ENCODE measurements around the gene TGFBR2.

The TGFBR2 gene

GRCh38 chr3:30567139-30567753 is 39.2 kb upstream of the TGFBR2 start:
- no peaks in the 10 kb centered on the region for H3K27me3 ChIP-seq (ENCODE audit: insufficient read depth, poor library complexity, severe bottlenecking)
- TF ChIP-seq, protein P1, sequence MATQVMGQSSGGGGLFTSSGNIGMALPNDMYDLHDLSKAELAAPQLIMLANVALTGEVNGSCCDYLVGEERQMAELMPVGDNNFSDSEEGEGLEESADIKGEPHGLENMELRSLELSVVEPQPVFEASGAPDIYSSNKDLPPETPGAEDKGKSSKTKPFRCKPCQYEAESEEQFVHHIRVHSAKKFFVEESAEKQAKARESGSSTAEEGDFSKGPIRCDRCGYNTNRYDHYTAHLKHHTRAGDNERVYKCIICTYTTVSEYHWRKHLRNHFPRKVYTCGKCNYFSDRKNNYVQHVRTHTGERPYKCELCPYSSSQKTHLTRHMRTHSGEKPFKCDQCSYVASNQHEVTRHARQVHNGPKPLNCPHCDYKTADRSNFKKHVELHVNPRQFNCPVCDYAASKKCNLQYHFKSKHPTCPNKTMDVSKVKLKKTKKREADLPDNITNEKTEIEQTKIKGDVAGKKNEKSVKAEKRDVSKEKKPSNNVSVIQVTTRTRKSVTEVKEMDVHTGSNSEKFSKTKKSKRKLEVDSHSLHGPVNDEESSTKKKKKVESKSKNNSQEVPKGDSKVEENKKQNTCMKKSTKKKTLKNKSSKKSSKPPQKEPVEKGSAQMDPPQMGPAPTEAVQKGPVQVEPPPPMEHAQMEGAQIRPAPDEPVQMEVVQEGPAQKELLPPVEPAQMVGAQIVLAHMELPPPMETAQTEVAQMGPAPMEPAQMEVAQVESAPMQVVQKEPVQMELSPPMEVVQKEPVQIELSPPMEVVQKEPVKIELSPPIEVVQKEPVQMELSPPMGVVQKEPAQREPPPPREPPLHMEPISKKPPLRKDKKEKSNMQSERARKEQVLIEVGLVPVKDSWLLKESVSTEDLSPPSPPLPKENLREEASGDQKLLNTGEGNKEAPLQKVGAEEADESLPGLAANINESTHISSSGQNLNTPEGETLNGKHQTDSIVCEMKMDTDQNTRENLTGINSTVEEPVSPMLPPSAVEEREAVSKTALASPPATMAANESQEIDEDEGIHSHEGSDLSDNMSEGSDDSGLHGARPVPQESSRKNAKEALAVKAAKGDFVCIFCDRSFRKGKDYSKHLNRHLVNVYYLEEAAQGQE (IDR thresholded peaks at IDR 0.05; ENCODE audit: insufficient replicate concordance, low read depth) = no peak
- TF ChIP-seq GABPA (IDR thresholded peaks at IDR 0.05; ENCODE audit: low read depth) (no peak), SPI1 (IDR thresholded peaks at IDR 0.05; ENCODE audit: borderline replicate concordance, low read depth) (no peak), CTCF (IDR thresholded peaks at IDR 0.05; ENCODE audit: insufficient read depth, low read length) (no peak), POLR2AphosphoS5 (IDR thresholded peaks at IDR 0.05; ENCODE audit: low read depth) (no peak)
- no peak overlapping the region for H3K4me3 ChIP-seq (replicated peaks; ENCODE audit: insufficient read depth, low read length)
- no peak overlapping the region for H3K27ac ChIP-seq (replicated peaks)
- no peak for DNase-seq (ENCODE audit: low read depth in 1 of 2, low spot score in 1 of 2)

DNA sequence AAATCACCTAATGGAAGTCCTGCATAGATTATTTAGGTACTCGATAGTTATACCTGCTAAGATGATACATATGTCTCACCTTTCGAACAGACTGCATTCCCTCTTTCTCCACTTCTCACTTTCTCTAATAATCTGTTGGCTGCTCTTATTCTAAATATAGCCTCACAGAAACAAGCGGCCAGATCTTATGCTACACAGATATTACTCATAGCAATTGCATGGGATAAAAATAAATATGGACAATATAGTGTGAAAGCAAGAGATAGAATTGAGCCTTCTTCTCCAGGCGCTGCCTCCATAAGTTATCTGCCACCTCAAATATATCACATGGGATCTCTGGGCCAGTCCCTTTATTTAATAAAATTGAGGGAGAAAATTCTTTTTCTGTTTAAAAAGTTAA is 29.5 kb upstream of the TGFBR2 start:
- no peak overlapping the region for H3K4me3 ChIP-seq (replicated peaks; ENCODE audit: insufficient read depth, low read length)
- TF ChIP-seq, protein P1 (IDR thresholded peaks at IDR 0.05; ENCODE audit: insufficient replicate concordance, low read depth) = no peak
- TF ChIP-seq SPI1 (IDR thresholded peaks at IDR 0.05; ENCODE audit: borderline replicate concordance, low read depth) = no peak
- no peak for TF ChIP-seq CTCF (IDR thresholded peaks at IDR 0.05; ENCODE audit: insufficient read depth, low read length)
- no peak for TF ChIP-seq POLR2AphosphoS5 (IDR thresholded peaks at IDR 0.05; ENCODE audit: low read depth)
- TF ChIP-seq GABPA (IDR thresholded peaks at IDR 0.05; ENCODE audit: low read depth) = no peak
- no peaks in the 10 kb centered on the region for H3K27me3 ChIP-seq (ENCODE audit: insufficient read depth, poor library complexity, severe bottlenecking)
- no peak for DNase-seq (ENCODE audit: low read depth in 1 of 2, low spot score in 1 of 2)
- no peak overlapping the region for H3K27ac ChIP-seq (replicated peaks)

GRCh38 chr3:30577788-30578187 is 28.6 kb upstream of the TGFBR2 start:
- no peak for DNase-seq (ENCODE audit: low read depth in 1 of 2, low spot score in 1 of 2)
- no peaks in the 10 kb centered on the region for H3K27me3 ChIP-seq (ENCODE audit: insufficient read depth, poor library complexity, severe bottlenecking)
- TF ChIP-seq, protein P1 (IDR thresholded peaks at IDR 0.05; ENCODE audit: insufficient replicate concordance, low read depth) = no peak
- TF ChIP-seq CTCF (IDR thresholded peaks at IDR 0.05; ENCODE audit: insufficient read depth, low read length) (no peak), SPI1 (IDR thresholded peaks at IDR 0.05; ENCODE audit: borderline replicate concordance, low read depth) (no peak), GABPA (IDR thresholded peaks at IDR 0.05; ENCODE audit: low read depth) (no peak), POLR2AphosphoS5 (IDR thresholded peaks at IDR 0.05; ENCODE audit: low read depth) (no peak)
- H3K4me3 ChIP-seq (replicated peaks; ENCODE audit: insufficient read depth, low read length) = no peak overlapping the region
- H3K27ac ChIP-seq (replicated peaks) = no peak overlapping the region

All from HL-60 (cell line).